Hematopoietic multipotent progenitor cell treated with erythropoietin and hydrocortisone succinate and interleukin-3 and kit ligand, for 6 days (in vitro differentiated cells): ENCODE data around the gene ICAM1.
"Not testable (repeated sequence)": the region's sequence is repeated elsewhere in the genome, so short reads cannot be mapped to it uniquely, and the experiment has no call there.

Experiments used
- DNase-seq: peaks from one replicate; pipeline ENCODE4 v3.0.0-alpha.2; 2015

ICAM1 gene

GRCh38 chr19:10279737-10280442, 9.0 kb downstream of the ICAM1 start:
- DNase-seq: no peak

GRCh38 chr19:10282043-10282442, 11.1 kb downstream of the ICAM1 start:
- not testable (repeated sequence) for DNase-seq

- DNase-seq: peak; percentile 76
These were observed 12.6 kb downstream of the ICAM1 start for GRCh38 chr19:10283301-10284064.

- DNase-seq: no peak
These were observed 13.4 kb downstream of the ICAM1 start for GRCh38 chr19:10284065-10284959.

- DNase-seq: no peak
These were observed 14.0 kb downstream of the ICAM1 start for GRCh38 chr19:10284960-10285278.

- DNase-seq: no peak
These were observed 14.5 kb downstream of the ICAM1 start for GRCh38 chr19:10285393-10285792.

- DNase-seq: peak; percentile 96
These were observed 16.1 kb downstream of the ICAM1 start, which contains the start of gene ICAM4 for GRCh38 chr19:10286803-10287737. ICAM4 (plus strand) TSS chr19:10286955; CDS start chr19:10287013, 58 bp downstream.

- peak; percentile 97 for DNase-seq
These were observed 17.8 kb downstream of the ICAM1 start for GRCh38 chr19:10288662-10289166.

- peak; percentile 92 for DNase-seq
These were observed 18.4 kb downstream of the ICAM1 start for GRCh38 chr19:10289167-10289835.

GRCh38 chr19:10289836-10290356, 19.0 kb downstream of the ICAM1 start, which contains the start of gene ICAM5:
ICAM5 (plus strand) TSS chr19:10289952; CDS start chr19:10290044, 92 bp downstream.
- DNase-seq: peak; percentile 86

GRCh38 chr19:10290357-10290875, 19.5 kb downstream of the ICAM1 start:
- peak; percentile 67 for DNase-seq

- peak; percentile 93 for DNase-seq
These were observed 20.1 kb downstream of the ICAM1 start for GRCh38 chr19:10290876-10291553.

- no peak for DNase-seq
These were observed 20.8 kb downstream of the ICAM1 start for GRCh38 chr19:10291554-10292205.

GRCh38 chr19:10292206-10292788, 21.4 kb downstream of the ICAM1 start:
- peak; percentile 95 for DNase-seq

GRCh38 chr19:10292789-10293636, 22.1 kb downstream of the ICAM1 start:
- DNase-seq: peak; percentile 55

- no peak for DNase-seq
These were observed 22.9 kb downstream of the ICAM1 start for GRCh38 chr19:10293637-10294367.

- no peak for DNase-seq
These were observed 23.4 kb downstream of the ICAM1 start for GRCh38 chr19:10294368-10294697.
